Activated T-helper 2 cell treated with anti-CD3 and anti-CD28 coated beads, Interferon-gamma antibody, Interleukin-2, Interleukin-4, amounts not matched to agents 10 μg/mL and 5 μg/mL and 100 μg/mL, durations not matched to agents 14 hours and 24 hours and 36 hours (primary cell): ENCODE measurements around the gene VEGFD. TPM values are rescaled to one million over a fixed set of nuclear protein-coding genes. Genes with fewer than 3 reads are reported as not detected.

Experiments
- DNase-seq: peaks from one replicate; pipeline ENCODE4 v3.0.0; 2021; ENCODE audit warnings: low spot score
- H3K27ac Mint-ChIP-seq: one replicate; pipeline ENCODE4 v1.8.0; 2021; ENCODE audit warnings: mixed read lengths
- H3K27me3 Mint-ChIP-seq: one replicate; pipeline ENCODE4 v1.8.0; 2021; ENCODE audit warnings: low read depth, mixed read lengths
- H3K36me3 Mint-ChIP-seq: one replicate; pipeline ENCODE4 v1.8.0; 2021; ENCODE audit warnings: low read depth, mixed read lengths
- H3K4me1 Mint-ChIP-seq: one replicate; pipeline ENCODE4 v1.8.0; 2021; ENCODE audit warnings: low read depth, mixed read lengths
- H3K4me3 Mint-ChIP-seq: one replicate; pipeline ENCODE4 v1.8.0; 2021; ENCODE audit warnings: low read depth, mild to moderate bottlenecking, moderate library complexity, mixed read lengths
- H3K9me3 Mint-ChIP-seq: one replicate; pipeline ENCODE4 v1.8.0; 2021; ENCODE audit warnings: mixed read lengths
- intact Hi-C: fragments of 100-400 bp; cut with micrococcal nuclease; formaldehyde crosslinking; loops from one replicate; pipeline ENCODE4 v1.15.1; 2023
- total RNA-seq: library from RNA; stranded (reverse); gene quantifications from 2 replicates; pipeline ENCODE4 v1.2.3, GENCODE V29; 2022

VEGFD gene
- total RNA-seq, 1 donor from 2014 or later: not detected

GRCh38 chrX:15345976-15346375, 38.2 kb downstream of the VEGFD start:
- Mint-ChIP-seq H3K4me3 (no peak overlapping the region), H3K9me3 (no peaks in the 10 kb centered on the region), H3K27me3 (peaks cover 5% of the 10 kb centered on the region), H3K4me1 (no peaks in the 10 kb centered on the region), H3K27ac (no peak overlapping the region), H3K36me3 (no peaks in the 10 kb centered on the region)
- intact Hi-C loops: no loop called here
- no peak for DNase-seq

- DNase-seq: no peak
- Mint-ChIP-seq H3K4me1 (no peaks in the 10 kb centered on the region), H3K27ac (no peak overlapping the region), H3K9me3 (no peaks in the 10 kb centered on the region), H3K27me3 (peaks cover 8% of the 10 kb centered on the region), H3K36me3 (no peaks in the 10 kb centered on the region), H3K4me3 (no peak overlapping the region)
- intact Hi-C loops: no loop called here
These were observed 40.1 kb downstream of the VEGFD start for GRCh38 chrX:15344106-15344505.

DNA sequence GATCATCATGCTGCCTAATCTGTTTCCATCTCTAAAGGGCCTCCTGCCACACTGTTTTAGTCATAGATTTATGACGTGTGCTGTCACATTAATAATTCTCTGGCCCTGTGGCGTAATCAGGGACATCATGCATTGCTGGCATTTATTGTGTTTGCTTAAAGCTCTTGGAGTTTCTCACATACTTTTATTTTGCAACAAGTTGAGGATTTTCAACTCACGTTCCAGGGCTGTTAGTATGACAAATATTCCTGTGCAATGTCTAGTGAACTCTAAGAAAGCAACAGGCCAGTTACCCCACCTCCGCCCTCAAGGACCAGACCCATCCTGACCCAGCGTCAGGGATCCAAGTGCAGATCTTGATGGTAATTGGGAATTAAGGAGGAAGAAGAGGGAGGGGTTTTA, 41.1 kb downstream of the VEGFD start:
- Mint-ChIP-seq H3K4me3 (no peak overlapping the region), H3K4me1 (no peaks in the 10 kb centered on the region), H3K36me3 (no peaks in the 10 kb centered on the region), H3K9me3 (no peaks in the 10 kb centered on the region), H3K27ac (no peak overlapping the region), H3K27me3 (peaks cover 10% of the 10 kb centered on the region)
- DNase-seq: no peak
- intact Hi-C loops: no loop called here

DNA sequence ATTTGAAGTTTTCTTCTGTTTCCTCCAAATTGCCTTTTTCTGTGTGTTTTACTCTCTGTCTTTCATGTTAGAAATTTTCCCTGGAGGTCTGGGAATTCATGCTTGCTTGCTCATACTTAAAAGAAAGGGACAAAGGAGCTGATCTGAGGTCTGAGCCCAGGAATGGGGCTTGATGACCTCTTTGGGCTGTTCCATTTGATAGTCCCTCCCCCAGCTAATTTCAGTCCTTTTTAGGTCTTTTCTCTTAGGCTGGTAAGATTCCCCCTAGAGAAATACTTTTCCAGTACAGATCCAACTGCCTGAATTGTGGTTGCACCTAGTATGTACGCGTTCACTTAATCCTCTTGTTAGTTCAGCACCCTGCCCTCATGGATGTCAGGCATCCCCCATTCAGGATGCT, 43.3 kb downstream of the VEGFD start:
- intact Hi-C loops: no loop called here
- no peak overlapping the region for H3K4me3 Mint-ChIP-seq
- H3K27me3 Mint-ChIP-seq: peaks cover 12% of the 10 kb centered on the region
- no peak overlapping the region for H3K27ac Mint-ChIP-seq
- no peak for DNase-seq
- H3K9me3 Mint-ChIP-seq: no peaks in the 10 kb centered on the region
- no peaks in the 10 kb centered on the region for H3K36me3 Mint-ChIP-seq
- peaks cover 6% of the 10 kb centered on the region for H3K4me1 Mint-ChIP-seq

- intact Hi-C loops: loop anchor here (5.0 to 10.0 kb wide), 2 partner anchors 159 to 1309 kb away; partner anchors contain the start of genes GEMIN8 and PIR
- Mint-ChIP-seq H3K27me3 (peaks cover 10% of the 10 kb centered on the region), H3K27ac (peak overlapping the region; percentile 89), H3K36me3 (peaks cover 11% of the 10 kb centered on the region), H3K9me3 (no peaks in the 10 kb centered on the region), H3K4me1 (peaks cover 12% of the 10 kb centered on the region), H3K4me3 (peak overlapping the region; percentile 89)
- peak; percentile 9 for DNase-seq
These were observed 48.2 kb downstream of the VEGFD start for GRCh38 chrX:15336023-15336413.

- intact Hi-C loops: loop anchor here (1.0 to 10.0 kb wide), 5 partner anchors 159 to 1308 kb away; partner anchors contain the start of genes CA5B, FANCB, GEMIN8 and MOSPD2
- Mint-ChIP-seq H3K9me3 (no peaks in the 10 kb centered on the region), H3K27me3 (peaks cover 6% of the 10 kb centered on the region), H3K27ac (peak within 1 kb of the TSS; percentile 89), H3K36me3 (peaks cover 11% of the 10 kb centered on the region), H3K4me3 (peak within 1 kb of the TSS; percentile 89), H3K4me1 (peaks cover 12% of the 10 kb centered on the region)
- DNase-seq: peak; percentile 90
These were observed 48.8 kb downstream of the VEGFD start, which contains the start of gene PIGA for GRCh38 chrX:15335135-15336022. Gene PIGA (minus strand): TSS chrX:15335523. CDS start chrX:15331930, 3,593 bp downstream.

DNA sequence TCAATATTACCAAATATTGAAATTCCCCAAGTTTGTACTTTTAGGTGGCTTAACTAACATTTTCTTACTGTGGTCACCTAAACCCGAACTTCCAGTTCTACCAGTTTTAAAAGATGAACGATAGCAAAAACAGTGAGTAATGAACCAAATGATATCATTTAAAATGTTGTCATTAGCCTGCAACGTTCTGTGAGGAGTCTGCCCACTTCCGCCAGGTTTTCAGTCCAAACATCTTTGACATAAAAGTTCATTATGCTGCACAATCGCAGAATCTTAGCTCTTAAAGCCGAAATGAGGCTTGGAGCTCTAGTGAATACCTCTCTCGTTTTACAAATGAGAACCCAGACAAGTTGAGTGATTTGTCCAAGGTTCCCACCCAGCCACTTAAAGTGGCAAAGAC, 49.7 kb downstream of the VEGFD start:
- peak overlapping the region; percentile 89 for H3K4me3 Mint-ChIP-seq
- H3K4me1 Mint-ChIP-seq: peaks cover 12% of the 10 kb centered on the region
- peaks cover 6% of the 10 kb centered on the region for H3K27me3 Mint-ChIP-seq

GRCh38 chrX:15328821-15329220, 55.4 kb downstream of the VEGFD start:
- intact Hi-C loops: no loop called here

More for the DNA sequence above, 49.7 kb downstream of the VEGFD start:
- peak; percentile 8 for DNase-seq
- H3K36me3 Mint-ChIP-seq: peaks cover 14% of the 10 kb centered on the region
- intact Hi-C loops: loop anchor here (2.0 to 10.0 kb wide), 2 partner anchors 160 to 340 kb away; partner anchors contain the start of gene PIR
- no peaks in the 10 kb centered on the region for H3K9me3 Mint-ChIP-seq
- H3K27ac Mint-ChIP-seq: peak overlapping the region; percentile 89

DNA sequence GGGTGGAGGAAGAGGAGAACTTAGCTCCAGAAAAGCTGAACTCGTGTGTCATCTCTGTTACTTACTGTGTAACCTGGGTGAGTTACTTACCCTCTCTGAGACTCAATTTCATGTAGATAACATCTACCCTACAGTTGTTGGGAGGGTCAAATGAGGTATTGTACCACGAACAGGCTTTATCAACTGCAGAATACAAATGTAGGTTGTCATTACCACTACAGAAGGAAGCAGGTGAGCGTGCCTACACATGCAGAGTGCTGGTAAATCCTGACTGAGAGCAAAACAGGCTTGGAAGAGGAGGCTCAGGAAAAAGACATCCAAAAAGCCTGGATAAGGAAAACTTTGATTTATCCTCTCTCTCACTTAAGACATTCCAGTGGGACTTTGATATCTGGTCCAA, 56.1 kb downstream of the VEGFD start:
- peaks cover 7% of the 10 kb centered on the region for H3K4me1 Mint-ChIP-seq
- intact Hi-C loops: no loop called here
- H3K27ac Mint-ChIP-seq: peak overlapping the region; percentile 22
- H3K27me3 Mint-ChIP-seq: no peaks in the 10 kb centered on the region
- no peaks in the 10 kb centered on the region for H3K9me3 Mint-ChIP-seq
- no peak overlapping the region for H3K4me3 Mint-ChIP-seq
- no peak for DNase-seq
- H3K36me3 Mint-ChIP-seq: peaks cover 35% of the 10 kb centered on the region

More at GRCh38 chrX:15328821-15329220, 55.4 kb downstream of the VEGFD start:
- DNase-seq: no peak
- H3K4me1 Mint-ChIP-seq: peaks cover 7% of the 10 kb centered on the region
- H3K9me3 Mint-ChIP-seq: no peaks in the 10 kb centered on the region
- no peak overlapping the region for H3K4me3 Mint-ChIP-seq
- no peaks in the 10 kb centered on the region for H3K27me3 Mint-ChIP-seq
- H3K27ac Mint-ChIP-seq: no peak overlapping the region
- peaks cover 32% of the 10 kb centered on the region for H3K36me3 Mint-ChIP-seq

DNA sequence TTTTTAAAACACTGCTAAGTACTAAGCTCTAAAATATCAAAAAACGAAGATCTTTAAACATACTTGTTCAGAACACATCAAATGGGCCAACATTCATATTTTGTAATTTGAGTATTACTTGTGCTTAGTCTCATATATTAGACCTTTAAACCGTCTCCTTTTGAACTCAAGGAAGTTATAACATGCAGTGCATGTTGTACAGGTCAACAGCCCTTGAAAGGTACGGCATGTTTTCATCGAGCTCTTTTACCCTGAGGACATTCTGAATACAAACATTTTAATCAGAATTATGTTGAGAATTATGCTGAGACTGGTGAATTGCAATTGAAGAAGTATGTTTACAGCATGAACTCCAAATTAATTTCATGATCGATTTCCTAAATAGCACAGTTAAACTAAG, 61.7 kb downstream of the VEGFD start:
- Mint-ChIP-seq H3K9me3 (no peaks in the 10 kb centered on the region), H3K27me3 (no peaks in the 10 kb centered on the region), H3K4me1 (no peaks in the 10 kb centered on the region), H3K4me3 (no peak overlapping the region), H3K36me3 (peaks cover 40% of the 10 kb centered on the region), H3K27ac (no peak overlapping the region)
- no peak for DNase-seq
- intact Hi-C loops: no loop called here

DNA sequence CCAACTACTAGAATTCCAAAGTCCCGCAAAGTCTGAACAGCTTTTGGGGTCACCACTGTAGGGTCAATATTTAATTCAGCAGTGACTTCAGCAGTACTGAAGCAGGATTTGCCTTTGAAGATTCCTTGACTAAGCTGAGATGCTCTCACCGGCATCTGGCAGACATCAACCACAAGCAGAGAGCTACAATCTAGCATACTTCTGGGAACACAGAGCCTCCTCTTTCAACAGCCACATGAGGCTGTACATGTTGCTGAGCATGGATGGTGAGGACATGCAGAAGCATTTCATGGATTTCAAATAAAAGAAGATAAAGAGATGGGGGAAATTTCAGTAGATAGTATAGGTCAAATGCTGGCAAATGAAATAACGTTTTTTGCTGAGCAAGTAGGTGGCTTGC, 62.1 kb downstream of the VEGFD start:
- Mint-ChIP-seq H3K36me3 (peaks cover 39% of the 10 kb centered on the region), H3K27me3 (no peaks in the 10 kb centered on the region), H3K4me3 (no peak overlapping the region), H3K9me3 (no peaks in the 10 kb centered on the region), H3K27ac (no peak overlapping the region), H3K4me1 (no peaks in the 10 kb centered on the region)
- intact Hi-C loops: no loop called here
- DNase-seq: no peak

GRCh38 chrX:15321447-15321846, 62.8 kb downstream of the VEGFD start:
- H3K4me1 Mint-ChIP-seq: no peaks in the 10 kb centered on the region
- H3K9me3 Mint-ChIP-seq: no peaks in the 10 kb centered on the region
- H3K36me3 Mint-ChIP-seq: peaks cover 39% of the 10 kb centered on the region
- no peak for DNase-seq
- intact Hi-C loops: no loop called here
- H3K27ac Mint-ChIP-seq: no peak overlapping the region
- no peak overlapping the region for H3K4me3 Mint-ChIP-seq
- H3K27me3 Mint-ChIP-seq: no peaks in the 10 kb centered on the region

GRCh38 chrX:15320297-15320696, 63.9 kb downstream of the VEGFD start:
- H3K36me3 Mint-ChIP-seq: peaks cover 39% of the 10 kb centered on the region
- no peaks in the 10 kb centered on the region for H3K27me3 Mint-ChIP-seq

More at GRCh38 chrX:15320297-15320696, 63.9 kb downstream of the VEGFD start:
- Mint-ChIP-seq H3K4me3 (no peak overlapping the region), H3K4me1 (no peaks in the 10 kb centered on the region), H3K9me3 (no peaks in the 10 kb centered on the region), H3K27ac (no peak overlapping the region)
- intact Hi-C loops: no loop called here
- no peak for DNase-seq
